Progenitor cell of endocrine pancreas (in vitro differentiated cells): Measurements from ENCODE around the gene DOCK6. TPM values are rescaled to one million over a fixed set of nuclear protein-coding genes. Genes with fewer than 3 reads are reported as not detected.
"Not testable (repeated sequence)": the region's sequence is repeated elsewhere in the genome, so short reads cannot be mapped to it uniquely, and the experiment has no call there.

Experiments
- DNase-seq: peaks from one replicate; pipeline ENCODE4 v3.0.0; 2021; ENCODE audit warnings: low spot score; ENCODE audit not compliant: unreplicated experiment
- H3K27ac Mint-ChIP-seq: 2 replicates; pipeline ENCODE4 v1.8.0; 2021; ENCODE audit warnings: mild to moderate bottlenecking, moderate library complexity, mixed read lengths
- H3K27me3 Mint-ChIP-seq: 2 replicates; pipeline ENCODE4 v1.8.0; 2021; ENCODE audit warnings: mixed read lengths
- H3K36me3 Mint-ChIP-seq: 2 replicates; pipeline ENCODE4 v1.8.0; 2022; ENCODE audit warnings: mixed read lengths; ENCODE audit not compliant: insufficient read depth
- H3K4me1 Mint-ChIP-seq: 2 replicates; pipeline ENCODE4 v1.8.0; 2021; ENCODE audit warnings: low read depth, mixed read lengths
- H3K4me3 Mint-ChIP-seq: 2 replicates; pipeline ENCODE4 v1.8.0; 2021; ENCODE audit warnings: low read depth, mild to moderate bottlenecking, moderate library complexity, mixed read lengths
- H3K9me3 Mint-ChIP-seq: 2 replicates; pipeline ENCODE4 v1.8.0; 2021; ENCODE audit warnings: low read depth, mixed read lengths
- total RNA-seq: library from RNA; stranded (reverse); gene quantifications from 2 replicates; pipeline ENCODE4 v1.2.1, GENCODE V29; 2021
- TF ChIP-seq, protein P1 (sequence below): fragments of 200-600 bp; sonication (generic); IDR thresholded peaks from one replicate; pipeline ENCODE4 v1.5.0; 2021; ENCODE audit warnings: antibody characterized with exemption, mild to moderate bottlenecking; ENCODE audit not compliant: unreplicated experiment

Gene DOCK6
- total RNA-seq, 1 donor from 2014 or later = 88.0 TPM

DNA sequence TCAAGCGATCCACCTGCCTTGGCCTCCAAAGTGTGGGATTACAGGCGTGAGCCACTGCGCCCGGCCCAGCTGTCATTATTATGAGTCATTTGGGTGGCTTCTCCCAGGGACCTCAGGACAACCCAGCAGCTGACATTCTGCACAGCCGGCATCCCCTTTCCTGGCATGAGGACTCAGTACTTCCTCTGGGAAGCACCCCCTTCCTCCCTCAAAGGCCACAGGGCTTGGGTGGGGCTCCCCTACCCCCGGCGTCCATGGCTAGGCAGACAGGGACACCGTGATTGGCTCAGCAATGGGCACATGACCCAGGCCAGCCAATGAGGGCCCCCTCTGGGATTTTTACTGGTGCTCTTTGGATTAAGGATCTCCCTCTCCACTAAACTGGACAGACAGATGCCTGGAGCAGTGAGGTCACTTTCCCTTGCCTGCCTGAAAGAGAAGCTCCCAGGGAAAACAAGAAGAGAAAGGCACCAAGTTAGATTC is 71.0 kb downstream of the DOCK6 start:
- peaks cover 9% of the 10 kb centered on the region for H3K36me3 Mint-ChIP-seq
- H3K27me3 Mint-ChIP-seq = no peaks in the 10 kb centered on the region
- DNase-seq = no peak
- no peak overlapping the region for H3K4me3 Mint-ChIP-seq
- H3K4me1 Mint-ChIP-seq = no peaks in the 10 kb centered on the region
- no peaks in the 10 kb centered on the region for H3K9me3 Mint-ChIP-seq
- no peak overlapping the region for H3K27ac Mint-ChIP-seq
- TF ChIP-seq, protein P1, sequence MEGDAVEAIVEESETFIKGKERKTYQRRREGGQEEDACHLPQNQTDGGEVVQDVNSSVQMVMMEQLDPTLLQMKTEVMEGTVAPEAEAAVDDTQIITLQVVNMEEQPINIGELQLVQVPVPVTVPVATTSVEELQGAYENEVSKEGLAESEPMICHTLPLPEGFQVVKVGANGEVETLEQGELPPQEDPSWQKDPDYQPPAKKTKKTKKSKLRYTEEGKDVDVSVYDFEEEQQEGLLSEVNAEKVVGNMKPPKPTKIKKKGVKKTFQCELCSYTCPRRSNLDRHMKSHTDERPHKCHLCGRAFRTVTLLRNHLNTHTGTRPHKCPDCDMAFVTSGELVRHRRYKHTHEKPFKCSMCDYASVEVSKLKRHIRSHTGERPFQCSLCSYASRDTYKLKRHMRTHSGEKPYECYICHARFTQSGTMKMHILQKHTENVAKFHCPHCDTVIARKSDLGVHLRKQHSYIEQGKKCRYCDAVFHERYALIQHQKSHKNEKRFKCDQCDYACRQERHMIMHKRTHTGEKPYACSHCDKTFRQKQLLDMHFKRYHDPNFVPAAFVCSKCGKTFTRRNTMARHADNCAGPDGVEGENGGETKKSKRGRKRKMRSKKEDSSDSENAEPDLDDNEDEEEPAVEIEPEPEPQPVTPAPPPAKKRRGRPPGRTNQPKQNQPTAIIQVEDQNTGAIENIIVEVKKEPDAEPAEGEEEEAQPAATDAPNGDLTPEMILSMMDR = no peak

DNA sequence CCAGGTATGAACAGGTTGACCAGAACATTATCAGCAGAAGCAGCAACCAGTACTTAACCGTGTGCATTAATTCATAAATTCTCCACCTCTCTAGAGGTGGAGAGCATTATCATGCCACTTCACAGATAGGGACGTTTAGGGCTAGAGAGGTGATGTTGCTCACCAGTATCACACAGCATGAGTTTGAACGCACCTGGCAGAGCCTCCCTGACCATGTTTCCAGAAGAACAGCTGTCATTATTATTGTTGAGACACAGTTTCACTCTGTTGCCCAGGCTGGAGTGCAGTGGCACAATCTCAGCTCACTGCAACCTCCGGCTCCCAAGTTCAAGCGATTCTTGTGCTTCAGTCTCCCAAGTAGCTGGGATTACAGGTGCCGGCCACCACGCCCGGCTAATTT is 71.8 kb downstream of the DOCK6 start:
- no peaks in the 10 kb centered on the region for H3K27me3 Mint-ChIP-seq
- TF ChIP-seq, protein P1 = no peak
- peaks cover 3% of the 10 kb centered on the region for H3K4me1 Mint-ChIP-seq
- no peak overlapping the region for H3K27ac Mint-ChIP-seq
- H3K4me3 Mint-ChIP-seq = no peak overlapping the region
- DNase-seq = no peak
- H3K36me3 Mint-ChIP-seq = peaks cover 11% of the 10 kb centered on the region
- no peaks in the 10 kb centered on the region for H3K9me3 Mint-ChIP-seq

DNA sequence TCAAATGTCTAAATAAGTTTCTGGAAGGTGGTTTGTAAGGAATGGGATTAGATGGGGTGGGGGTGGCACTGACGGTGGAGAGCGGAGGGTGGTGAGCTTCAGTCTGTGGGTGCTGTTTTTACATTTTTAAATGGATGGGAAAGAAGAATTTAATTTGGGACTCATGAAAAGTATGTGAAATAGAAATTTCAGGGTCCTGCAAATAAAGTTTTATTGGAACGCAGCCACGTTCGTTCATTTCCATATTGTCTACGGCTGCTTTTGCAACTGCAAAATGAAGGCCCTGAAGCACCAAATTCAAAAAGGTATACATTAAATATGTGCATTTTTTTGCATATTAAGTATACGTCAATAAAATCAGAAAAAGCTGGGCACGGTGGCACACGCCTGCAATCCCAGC is 74.9 kb downstream of the DOCK6 start:
- DNase-seq = no peak
- Mint-ChIP-seq H3K27me3 (no peaks in the 10 kb centered on the region), H3K9me3 (peaks cover 5% of the 10 kb centered on the region), H3K4me1 (peaks cover 3% of the 10 kb centered on the region), H3K36me3 (peaks cover 15% of the 10 kb centered on the region), H3K27ac (peak overlapping the region; percentile 65), H3K4me3 (no peak overlapping the region)
- TF ChIP-seq, protein P1 = no peak

DNA sequence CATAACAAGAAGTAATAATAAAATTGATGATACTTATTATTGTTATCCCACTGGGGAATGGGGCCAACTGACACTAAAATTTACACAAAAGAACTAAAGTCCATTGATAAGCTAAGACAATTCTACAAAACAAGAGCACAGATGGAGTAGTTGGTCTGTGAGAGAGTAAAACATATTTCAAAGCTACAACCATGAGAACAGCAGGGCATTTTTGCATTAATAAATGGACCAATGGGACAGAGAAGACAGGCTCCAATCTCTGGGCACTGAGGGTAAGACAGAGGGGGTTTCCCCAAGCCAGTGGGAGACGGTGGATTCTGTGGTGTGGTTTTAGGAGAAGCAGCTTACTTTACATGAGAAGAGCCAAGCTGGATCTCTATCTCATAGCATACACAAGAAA is 79.3 kb downstream of the DOCK6 start:
- H3K27me3 Mint-ChIP-seq = no peaks in the 10 kb centered on the region
- H3K4me1 Mint-ChIP-seq = peaks cover 3% of the 10 kb centered on the region
- DNase-seq = no peak
- H3K4me3 Mint-ChIP-seq = no peak overlapping the region
- peaks cover 17% of the 10 kb centered on the region for H3K36me3 Mint-ChIP-seq
- TF ChIP-seq, protein P1 = no peak
- peaks cover 5% of the 10 kb centered on the region for H3K9me3 Mint-ChIP-seq
- no peak overlapping the region for H3K27ac Mint-ChIP-seq

DNA sequence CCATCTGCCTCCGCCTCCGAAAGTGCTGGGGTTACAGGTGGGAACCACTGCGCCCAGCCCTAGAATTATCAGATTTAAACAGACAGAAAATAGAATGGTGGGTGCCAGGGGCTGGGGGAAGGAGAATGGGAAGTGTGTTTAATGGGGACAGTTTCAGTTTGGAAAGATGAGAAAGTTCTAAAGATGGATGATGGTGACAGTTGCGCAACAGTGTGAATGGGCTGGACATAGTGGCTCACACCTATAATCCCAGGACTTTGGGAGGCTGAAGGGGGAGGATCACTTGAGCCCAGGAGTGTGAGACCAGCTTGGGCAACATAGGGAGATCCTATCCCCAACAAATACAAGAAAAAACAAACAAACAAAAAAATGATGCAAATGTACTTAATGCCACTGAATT is 80.8 kb downstream of the DOCK6 start:
- Mint-ChIP-seq H3K36me3 (peaks cover 16% of the 10 kb centered on the region), H3K27ac (no peak overlapping the region), H3K27me3 (no peaks in the 10 kb centered on the region), H3K4me3 (no peak overlapping the region), H3K9me3 (peaks cover 5% of the 10 kb centered on the region), H3K4me1 (peaks cover 3% of the 10 kb centered on the region)
- DNase-seq = no peak
- TF ChIP-seq, protein P1 = no peak

DNA sequence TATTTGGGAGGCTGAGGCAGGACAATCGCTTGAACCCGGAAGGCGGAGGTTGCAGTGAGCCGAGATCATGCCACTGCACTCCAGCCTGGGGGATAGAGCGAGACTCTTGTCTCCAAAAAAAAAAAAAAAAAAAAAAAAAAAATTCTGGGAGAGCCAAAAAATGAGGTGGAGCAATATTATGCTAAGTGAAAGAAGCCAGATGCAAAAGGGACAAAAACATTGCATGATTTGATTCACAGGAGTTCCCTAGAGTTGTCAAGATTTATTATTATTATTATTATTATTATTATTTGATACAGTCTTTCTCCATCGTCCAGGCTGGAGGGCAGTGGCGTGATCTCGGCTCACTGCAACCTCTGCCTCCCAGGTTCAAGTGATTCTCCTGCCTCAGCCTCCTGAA is 81.3 kb downstream of the DOCK6 start:
- H3K27ac Mint-ChIP-seq, H3K4me3 Mint-ChIP-seq, H3K27me3 Mint-ChIP-seq, DNase-seq, H3K9me3 Mint-ChIP-seq, H3K4me1 Mint-ChIP-seq: not testable (repeated sequence)
- H3K36me3 Mint-ChIP-seq = peaks cover 21% of the 10 kb centered on the region
